HCEC 1CT (cell line): ENCODE results near the gene GOLGA7B.

ENCODE experiments used
- DNase-seq: peaks from one replicate; pipeline ENCODE4 v3.0.0-alpha.2; 2017

The GOLGA7B gene

DNA sequence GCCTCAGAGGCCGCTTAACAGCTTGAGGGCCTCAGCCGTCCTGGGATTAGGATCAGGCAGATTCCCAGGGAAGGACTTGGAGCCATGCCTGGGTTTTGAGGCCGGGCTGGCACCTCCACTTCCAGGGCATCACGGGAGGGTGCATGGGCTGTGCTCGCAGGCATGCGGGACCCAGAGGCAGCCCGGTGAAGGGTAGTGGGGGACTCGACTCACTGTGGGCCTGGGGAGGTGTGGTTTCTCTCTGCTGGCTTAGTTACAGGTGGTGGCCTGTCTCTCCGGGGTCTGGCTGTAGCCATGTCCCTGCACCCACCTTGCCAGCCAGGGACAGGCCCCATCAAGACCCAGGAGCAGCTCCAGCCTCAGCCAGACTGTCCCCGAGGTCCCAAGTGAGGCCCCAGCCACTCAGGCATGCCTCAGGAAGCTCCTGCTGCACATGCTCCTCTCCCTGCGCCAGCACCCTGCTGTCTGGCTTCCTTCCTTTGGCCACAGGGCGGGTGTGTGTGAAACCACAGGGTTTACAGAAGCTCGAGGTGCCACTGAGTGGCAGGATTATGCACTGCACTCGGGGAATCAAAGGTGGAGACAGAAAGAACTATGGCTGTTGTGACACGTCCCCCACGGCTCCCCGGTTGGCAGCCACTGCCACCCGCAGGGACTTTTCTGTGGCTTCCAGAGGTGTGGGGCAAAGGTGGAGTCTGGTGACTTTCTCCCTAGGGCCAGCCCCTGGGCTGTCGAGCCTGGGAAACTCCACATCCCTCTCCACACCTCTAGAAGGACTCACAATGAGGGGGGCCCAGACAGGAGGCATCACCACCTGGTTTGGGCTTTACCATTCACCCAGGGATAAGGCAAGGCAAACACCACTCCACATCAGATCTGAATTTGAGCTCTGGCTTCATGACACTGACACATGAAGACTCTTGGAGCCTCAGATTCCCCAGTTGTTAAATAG lies 19.7 kb downstream of the GOLGA7B start:
- peak; percentile 76 for DNase-seq

DNA sequence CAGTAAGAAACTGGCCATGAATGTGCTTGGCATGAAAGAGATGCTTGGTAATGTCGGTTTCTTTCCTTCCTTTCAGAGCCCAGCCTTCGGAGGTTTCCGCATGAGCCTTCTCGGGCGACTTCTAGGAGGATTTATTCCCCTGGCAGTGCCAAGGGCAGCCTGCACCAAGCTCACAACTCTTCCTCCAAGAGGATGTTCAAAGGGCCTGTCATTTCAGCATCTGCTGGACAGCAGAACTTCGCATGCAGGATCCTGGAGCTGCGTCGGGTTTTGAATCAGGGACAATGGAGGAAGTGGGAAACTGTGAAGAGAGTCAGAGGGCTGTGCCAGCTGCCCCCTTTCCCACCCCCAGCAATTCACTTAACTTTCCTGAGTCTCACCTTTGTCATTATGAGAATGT lies 21.3 kb downstream of the GOLGA7B start:
- no peak for DNase-seq

DNA sequence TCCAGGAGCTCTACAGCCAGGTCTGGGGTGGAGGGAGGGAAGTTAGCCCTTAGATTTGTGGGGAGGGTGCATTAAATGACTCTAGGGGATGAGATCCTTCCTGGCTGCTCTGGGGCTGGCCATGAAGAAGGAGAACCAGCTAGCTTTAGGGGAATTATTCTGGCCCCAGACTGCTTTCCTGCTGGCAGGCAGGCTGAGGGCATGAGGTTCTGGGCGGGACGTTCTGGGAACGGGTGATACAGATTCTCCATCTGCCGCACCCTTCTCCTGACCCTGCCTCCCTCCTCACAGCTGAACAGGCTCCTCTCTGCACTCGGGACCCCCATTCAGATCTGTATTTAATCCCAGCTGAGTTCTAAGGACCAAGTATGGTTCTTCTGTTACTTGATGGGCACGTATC lies 23.9 kb downstream of the GOLGA7B start:
- DNase-seq, result no peak

DNA sequence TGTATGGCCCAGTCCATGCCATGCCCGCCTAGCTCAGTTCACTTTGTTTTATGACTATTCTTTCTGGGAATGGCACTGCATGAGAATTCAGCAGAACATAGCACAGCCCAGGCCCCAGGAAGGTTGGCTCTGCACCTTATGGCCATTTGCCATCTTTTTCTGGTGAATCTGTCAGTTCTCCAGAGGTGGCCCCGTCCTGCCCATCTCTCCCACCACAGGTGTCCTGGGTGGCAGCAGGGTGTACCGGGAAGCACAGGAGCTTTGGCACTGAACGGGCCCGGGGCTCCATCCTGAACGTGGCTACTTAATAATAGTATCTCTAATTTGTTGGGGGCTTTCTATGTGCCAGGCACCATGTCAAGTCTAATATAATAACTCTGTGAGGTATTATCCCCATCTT lies 24.7 kb downstream of the GOLGA7B start:
- no peak for DNase-seq

DNA sequence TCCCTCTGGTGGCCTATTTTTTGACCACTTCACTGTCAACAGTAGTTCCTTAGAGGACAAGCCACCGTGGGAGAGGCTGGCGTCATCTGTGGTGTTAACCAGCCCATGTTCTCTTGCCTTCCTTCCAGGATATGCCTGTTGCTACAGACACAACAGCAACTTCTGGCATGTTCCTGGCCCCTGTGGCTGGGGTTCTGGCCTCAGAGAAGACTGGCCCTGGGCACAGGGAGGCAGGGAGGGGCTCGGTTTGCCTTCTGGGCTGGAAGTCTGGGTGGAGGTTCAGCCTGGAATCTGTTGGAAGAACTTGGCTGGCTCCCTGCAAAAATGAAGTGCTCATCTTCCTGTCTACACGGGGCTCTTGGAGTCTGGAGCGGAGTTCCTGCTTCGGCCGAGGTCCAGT lies 25.7 kb downstream of the GOLGA7B start:
- DNase-seq, result no peak

DNA sequence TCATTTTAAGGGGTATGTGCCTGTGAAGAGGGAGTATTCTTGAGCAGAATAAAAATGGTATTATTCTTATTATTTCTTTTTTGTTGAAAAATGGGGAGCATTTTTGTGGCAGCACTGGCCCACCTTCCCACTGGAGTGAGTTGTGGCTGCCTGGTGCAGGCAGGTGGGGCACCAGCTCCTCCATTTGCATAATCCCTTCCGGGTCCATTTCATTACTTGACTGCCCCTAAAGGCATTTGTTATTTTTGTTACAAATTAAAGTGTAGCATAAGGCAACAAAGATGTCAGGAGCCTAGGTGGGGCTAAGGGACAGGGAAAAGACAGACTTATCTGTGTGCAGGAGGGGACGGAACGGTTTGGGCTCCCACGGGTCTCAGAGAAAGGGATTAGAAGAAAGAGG lies 26.8 kb downstream of the GOLGA7B start:
- DNase-seq, result no peak

DNA sequence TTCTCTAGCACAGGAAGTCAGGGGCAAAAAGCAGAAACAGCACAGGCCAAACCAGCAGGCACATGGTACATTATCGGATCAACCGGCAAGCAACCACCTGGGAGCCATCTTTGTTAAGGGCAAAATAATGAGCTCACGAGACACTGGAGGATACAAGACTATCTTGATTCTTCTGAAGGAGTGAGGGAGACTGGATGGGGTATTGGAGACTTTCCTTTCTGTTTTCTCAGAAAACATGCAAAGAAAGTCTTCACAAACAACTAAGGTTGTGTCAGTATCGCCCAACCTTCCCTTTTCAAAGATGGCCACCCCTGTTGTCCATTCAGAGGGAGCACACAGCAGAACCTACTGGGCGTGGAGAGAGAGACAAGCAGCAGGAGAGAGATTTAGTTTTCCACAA lies 29.6 kb downstream of the GOLGA7B start:
- DNase-seq, result no peak

DNA sequence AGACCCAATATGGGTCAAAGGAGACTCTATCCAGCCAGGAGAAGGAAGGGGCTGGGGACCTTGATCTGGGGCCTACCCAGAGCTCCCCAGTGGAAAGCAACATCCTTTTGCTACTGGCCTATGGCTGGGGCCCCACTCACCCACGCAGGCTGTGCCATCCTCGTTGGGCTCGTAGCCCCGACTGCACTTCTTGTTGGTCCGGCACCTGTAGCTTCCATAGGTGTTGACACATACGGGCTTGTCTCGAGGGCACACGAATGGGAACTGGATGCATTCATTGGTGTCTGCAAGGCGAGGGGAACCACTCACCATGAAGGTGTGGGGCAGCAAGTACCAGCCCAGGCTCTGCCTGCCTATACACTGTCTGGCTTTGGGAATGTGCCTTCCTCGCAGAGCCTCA lies 30.5 kb downstream of the GOLGA7B start:
- DNase-seq, result no peak

DNA sequence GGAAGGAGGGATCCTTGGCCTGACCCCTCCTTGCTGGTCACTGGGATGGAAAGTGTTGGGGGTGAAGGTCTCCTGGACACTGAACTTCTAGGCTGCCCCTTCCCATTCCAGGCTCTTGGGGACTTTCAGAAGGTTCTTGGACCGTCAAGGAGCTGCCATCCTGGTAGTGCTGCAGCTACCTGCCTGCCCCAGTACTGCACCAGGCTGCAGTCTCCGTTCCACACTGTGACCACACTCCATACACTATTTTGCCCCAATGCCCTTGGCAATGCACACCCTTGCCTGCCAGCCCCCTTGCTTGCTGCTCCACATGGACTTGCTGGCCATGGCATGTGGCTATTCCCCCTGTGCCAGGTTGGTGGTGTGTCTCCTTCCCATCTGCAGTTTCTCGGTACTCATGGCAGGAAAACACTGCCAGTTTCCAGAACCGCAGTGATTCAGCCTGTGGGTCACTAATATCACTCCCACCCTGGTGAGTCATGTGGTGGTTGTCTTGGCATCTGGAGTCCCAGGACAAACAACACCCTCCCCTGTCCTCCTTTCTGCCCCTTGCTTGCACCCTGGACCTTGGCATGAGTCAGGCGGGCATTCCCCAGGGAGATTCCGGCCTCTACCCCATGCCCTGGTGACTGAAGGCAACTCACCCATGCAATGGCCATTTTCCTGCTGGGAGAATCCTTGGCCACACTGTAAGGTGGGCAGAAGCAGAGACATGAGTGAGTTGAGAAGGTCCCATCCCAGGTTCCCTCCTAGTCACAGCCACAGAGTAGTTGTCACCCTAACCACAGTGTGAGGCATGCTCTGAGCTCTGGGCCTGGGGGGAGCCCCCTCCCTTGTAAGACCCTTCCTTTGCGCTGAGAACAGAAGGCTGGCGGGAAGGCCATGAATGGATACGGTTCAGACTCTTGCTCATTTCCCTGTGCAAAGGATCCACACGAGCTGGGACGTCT lies 32.8 kb downstream of the GOLGA7B start:
- peak; percentile 10 for DNase-seq

DNA sequence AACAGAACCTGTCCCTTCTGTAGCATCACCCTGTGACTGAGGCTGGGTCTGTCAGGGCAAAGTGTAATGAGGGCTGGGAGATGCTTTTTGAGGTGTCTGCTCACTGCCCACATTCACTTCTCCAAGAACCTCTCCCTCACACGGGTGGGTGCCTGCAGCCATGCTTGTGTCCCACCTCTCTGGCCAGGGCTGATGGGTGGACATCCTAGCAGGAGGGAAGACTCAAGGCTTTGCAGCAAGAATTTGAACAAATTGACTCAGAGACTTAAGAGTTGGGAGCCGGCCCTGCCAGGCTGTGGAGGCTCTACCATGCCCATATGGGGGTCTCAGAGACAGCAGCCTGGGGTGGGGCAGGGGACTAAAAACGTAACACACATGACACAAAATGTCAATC lies 33.4 kb downstream of the GOLGA7B start:
- DNase-seq, result no peak

DNA sequence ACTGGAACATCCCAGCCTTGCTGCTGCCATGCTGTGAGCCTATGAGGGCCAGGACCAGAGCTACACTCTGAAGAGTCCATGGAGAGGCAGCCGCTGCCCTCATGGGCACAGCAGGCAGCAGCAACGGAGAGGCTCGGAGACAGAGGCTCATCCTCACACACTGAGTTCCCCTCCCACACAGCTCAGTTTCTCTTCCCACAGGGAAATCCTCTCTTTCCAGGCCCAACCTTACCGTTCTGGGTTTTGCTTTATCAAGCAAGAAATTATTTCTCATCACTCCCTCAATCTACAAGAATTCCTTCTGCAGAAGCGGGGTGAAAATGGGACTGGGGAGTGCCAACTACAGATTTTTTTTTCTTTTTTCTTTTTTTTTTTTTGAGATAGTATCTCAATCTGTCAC lies 36.6 kb downstream of the GOLGA7B start:
- DNase-seq, result no peak

DNA sequence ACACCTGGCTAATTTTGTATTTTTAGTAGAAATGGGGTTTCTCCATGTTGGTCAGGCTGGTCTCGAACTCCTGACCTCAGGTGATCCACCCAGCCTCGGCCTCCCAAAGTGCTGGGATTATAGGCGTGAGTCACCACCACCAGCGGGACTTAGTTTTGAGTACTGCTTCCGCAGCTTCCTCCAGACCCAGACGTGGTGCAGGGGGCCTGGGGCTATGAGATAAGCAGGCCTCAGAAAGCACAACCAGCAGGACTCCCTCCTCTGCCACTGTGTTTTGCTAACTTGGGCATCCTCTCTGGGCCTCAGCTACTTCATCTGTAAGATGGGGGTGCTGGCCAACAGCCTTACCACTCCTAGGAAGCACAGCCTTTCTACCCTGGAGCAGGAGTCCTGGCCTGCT lies 37.8 kb downstream of the GOLGA7B start:
- no peak for DNase-seq

DNA sequence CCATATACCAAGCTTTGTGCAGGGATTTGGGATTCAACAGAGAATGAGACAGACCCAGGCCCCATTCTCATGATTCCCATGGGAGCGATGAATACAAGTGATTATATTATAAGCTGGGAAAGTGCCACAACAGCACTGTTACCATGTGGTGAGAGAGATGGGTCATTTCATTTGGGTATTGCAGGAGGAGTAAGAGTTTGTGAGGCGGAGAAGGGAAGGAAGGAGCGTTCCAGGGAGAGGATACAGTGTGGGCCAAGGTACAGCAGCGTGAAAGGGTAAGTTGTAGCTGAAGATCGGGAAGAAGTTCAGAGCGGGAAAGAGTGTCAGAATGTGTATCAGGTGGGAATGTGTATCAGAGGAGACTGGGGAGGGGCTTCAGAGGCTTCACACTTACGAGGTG lies 38.5 kb downstream of the GOLGA7B start:
- DNase-seq, result no peak

DNA sequence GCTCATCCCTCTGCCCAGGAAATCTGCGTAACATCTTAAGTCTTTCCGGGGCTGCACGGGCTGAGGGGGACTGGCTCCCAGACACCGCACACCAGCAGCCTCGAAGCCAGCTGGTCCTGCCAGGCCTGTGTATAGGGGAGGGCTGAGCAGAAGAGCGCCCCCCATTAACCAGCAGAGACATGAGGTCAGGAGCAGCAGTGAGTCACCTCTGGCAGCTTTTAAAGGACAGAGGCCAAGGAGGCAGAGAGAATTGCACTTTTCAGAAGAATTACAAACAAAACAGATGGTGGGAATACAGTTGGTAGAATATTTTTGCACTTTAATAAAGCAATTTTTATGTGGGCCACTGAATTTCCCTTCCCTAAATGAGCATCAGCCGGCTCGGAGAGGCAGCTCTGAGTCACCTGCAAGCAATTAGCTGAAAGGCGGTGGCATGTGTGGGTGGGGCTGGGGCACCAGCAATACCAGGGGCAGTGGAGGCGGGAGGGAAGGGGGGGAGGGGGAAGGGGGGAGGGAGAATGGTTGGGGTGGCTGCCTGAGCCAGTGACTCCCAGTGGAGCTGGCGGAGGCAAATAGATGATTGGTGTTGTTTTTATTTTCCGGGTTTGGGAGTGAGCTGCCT lies 39.1 kb downstream of the GOLGA7B start:
- peak; percentile 22 for DNase-seq

DNA sequence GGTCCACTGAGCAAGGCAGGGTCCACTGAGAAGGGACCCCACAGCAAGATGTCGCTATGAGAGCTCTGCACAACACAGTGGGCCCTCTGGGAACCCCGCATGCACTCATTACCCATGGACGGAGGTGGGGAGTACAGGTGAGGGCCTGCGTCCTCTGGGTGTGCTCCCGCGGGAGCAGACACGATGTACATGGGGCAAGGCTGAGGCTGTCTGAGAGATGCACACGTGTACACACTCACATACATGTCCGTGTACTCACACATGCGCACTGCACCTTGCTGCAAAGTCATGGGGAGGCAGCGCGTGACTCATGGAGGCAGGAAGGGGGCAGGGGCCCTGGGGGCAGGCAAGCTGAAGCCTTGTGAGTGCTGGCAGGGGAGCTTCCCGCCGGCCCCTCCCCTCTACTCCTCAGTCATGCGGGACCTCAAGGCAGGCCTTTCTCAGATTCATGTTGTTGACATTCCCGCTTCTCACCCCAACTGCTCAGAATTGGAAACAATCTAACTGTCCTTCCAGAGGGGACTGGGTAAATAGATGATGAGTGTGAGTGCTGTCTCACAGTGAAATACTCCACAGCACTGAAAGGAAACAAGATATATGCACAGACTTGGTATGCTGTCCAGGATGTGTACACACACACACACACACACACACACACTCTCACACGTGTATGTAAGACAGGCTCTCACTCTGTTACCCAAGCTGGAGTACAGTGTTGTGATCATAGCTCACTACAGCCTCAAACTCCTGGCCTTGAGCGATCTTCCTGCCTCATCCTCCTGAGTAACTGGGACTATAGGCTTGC lies 40.0 kb downstream of the GOLGA7B start:
- DNase-seq, result no peak

DNA sequence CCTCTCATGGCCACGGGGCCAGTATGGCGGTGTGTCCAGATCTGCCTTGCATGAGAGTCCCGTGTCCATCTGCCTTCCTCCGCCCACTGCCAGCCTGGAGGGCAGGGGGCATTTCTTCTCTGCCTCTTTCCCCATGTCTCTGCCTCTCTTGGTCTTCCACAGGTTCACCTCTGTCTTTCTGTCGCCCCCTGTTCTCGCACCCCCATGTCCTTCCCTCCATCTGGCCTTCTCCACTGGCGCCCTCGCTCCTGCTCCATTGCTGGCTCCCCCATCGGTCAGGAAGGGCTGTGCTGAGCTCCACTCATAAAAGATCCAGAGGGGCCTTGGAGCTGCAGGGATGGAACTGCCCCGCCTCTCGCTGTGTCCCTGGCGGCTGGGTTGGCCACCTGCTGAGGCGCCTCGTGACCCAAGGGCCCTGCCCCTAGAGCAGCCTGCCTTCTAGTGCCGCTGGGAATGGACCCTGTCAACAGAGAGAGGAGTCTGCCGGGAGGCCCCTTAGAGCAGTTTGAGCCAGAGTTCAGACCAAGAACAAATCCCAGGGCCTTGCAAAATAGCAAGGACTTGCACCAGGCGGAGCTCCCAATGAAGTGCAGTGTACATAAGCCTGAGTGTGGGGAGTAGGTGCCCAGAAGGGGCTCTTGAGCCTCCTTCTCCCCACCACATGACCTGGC lies 42.0 kb downstream of the GOLGA7B start:
- no peak for DNase-seq

DNA sequence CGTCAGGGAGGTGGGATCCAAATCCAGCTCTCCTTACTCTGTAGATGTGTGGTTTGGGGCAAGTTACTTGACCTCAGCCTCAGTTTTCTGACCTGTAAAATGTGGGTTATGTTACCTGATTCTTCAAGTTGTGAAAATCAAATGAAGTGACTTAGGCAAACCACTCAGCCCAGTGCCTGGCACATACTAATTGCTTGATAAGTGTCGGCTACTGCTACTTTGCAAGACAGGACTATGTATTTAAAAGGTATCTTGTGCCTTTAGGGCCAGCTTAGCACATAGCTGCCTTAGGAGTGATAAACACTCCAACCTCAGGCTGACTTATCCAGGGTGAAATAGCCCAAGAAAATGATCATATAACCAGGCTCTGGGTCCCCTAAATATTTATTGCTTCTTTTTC lies 42.9 kb downstream of the GOLGA7B start:
- no peak for DNase-seq

DNA sequence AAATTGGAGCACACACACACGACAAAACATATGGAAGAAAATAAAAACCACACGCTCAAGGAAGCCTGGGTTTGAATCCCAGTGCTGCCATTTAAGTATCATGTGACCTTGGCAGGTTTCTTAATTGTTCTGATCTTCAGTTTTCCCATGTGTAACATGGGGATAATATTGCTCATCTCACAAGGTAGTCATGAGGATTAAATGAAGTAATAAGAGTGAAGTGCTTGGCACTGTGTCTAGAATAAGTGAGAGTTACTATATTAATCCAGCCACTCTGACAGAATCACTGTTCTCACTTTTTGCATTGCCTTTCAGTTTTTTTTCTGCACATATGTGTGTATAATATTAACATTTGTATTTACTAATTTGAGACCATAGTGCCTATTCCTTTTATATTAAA lies 43.3 kb downstream of the GOLGA7B start:
- DNase-seq, result no peak

DNA sequence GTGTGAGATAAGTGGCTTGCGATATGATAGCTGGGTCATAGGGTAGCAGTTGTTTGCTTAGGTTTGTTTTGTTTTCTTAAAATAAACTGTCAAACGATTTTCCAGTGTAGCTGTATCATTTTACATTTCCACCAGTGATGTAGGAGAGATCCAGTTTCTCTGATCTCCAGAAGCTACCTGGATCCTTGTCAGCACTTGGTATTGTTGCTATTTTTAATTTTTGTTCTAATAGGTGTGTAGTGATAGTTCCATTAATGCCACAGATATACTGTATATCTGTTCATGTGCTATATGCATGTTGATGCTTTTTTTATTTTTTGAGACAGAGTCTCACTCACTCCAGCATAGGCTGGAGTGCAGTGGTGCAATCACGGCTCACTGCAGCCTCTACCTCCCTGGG lies 44.4 kb downstream of the GOLGA7B start:
- DNase-seq, result no peak

DNA sequence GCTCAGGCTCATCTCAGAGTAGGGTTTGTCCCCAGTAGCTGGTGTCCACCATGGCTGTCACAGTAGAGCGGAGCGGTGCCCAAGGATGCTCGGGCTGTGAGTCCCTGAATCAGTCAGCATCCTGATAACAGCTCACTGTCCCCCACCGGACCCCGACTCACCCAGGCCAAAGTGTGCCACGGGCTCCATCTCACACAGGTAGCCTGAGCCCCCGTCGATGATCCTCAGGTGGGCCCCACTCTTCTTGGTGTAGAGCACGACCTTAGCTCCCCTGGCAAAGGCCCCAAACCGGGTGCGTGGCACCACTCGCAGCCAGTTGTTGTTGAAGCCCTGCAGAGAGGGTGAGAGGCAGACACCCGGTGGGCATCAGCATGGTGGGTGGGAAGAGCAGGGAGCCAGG lies 45.4 kb downstream of the GOLGA7B start:
- no peak for DNase-seq

DNA sequence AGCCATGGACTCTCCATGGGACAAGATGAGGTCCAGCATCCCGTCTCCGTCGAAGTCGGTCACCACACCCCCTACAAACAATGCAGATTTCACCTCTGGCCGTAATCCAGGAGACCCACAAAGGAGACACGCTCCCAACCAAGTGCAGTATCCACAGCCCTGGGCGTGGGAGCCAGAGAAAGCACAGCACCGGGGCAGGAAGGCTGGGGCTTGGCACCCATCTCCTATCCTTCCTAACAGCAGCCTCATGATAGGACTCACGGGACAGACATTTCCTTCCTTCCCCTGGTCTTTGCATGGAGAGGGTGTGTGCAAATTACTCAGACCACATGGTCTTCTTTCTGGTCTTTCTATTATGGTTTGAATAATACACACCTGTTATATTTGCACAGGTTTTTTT lies 46.3 kb downstream of the GOLGA7B start:
- no peak for DNase-seq

DNA sequence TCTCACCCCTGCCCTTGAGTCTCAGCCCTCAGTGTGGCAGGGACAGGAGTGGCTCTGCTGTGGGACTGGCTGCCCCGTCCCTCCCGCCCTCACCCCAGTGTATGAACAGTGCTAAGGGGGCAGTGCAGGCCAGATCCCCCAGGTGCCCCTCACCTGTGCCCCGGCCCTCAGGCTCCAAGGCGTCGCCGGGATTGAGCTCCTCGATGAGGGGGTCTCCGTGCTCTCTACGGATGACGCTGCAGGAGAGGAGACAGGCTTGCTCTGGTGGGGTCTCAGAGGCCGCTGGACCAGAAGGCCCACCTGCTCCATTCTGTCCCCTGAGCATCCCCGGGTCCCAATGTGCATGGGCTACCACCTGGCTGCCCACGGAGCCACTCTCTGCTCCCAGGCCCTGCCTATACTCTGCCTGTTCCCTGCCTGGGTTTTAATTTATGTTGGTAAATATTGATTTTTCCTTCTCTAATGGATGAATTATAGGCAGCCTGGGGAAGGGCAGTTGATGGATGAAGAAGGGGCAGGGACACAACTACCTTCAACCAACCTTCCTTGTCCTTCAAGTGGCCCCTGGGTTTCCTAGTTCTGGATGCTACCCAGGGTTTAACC lies 47.2 kb downstream of the GOLGA7B start:
- DNase-seq, result no peak
